Progenitor cell of endocrine pancreas (in vitro differentiated cells): Measurements from ENCODE around the gene TH. TPM values are rescaled to one million over a fixed set of nuclear protein-coding genes. Genes with fewer than 3 reads are reported as not detected.
"Not testable (repeated sequence)": the region's sequence is repeated elsewhere in the genome, so short reads cannot be mapped to it uniquely, and the experiment has no call there.

Experiments
- DNase-seq: peaks from one replicate; pipeline ENCODE4 v3.0.0; 2021; ENCODE audit warnings: low spot score; ENCODE audit not compliant: unreplicated experiment
- H3K27ac Mint-ChIP-seq: 2 replicates; pipeline ENCODE4 v1.8.0; 2021; ENCODE audit warnings: mild to moderate bottlenecking, moderate library complexity, mixed read lengths
- H3K27me3 Mint-ChIP-seq: 2 replicates; pipeline ENCODE4 v1.8.0; 2021; ENCODE audit warnings: mixed read lengths
- H3K36me3 Mint-ChIP-seq: 2 replicates; pipeline ENCODE4 v1.8.0; 2022; ENCODE audit warnings: mixed read lengths; ENCODE audit not compliant: insufficient read depth
- H3K4me1 Mint-ChIP-seq: 2 replicates; pipeline ENCODE4 v1.8.0; 2021; ENCODE audit warnings: low read depth, mixed read lengths
- H3K4me3 Mint-ChIP-seq: 2 replicates; pipeline ENCODE4 v1.8.0; 2021; ENCODE audit warnings: low read depth, mild to moderate bottlenecking, moderate library complexity, mixed read lengths
- H3K9me3 Mint-ChIP-seq: 2 replicates; pipeline ENCODE4 v1.8.0; 2021; ENCODE audit warnings: low read depth, mixed read lengths
- CTCF ChIP-seq: fragments of 200-600 bp; sonication (generic); IDR thresholded peaks from one replicate; pipeline ENCODE4 v1.5.0; 2021; ENCODE audit warnings: antibody characterized with exemption, mild to moderate bottlenecking; ENCODE audit not compliant: unreplicated experiment
- total RNA-seq: library from RNA; stranded (reverse); gene quantifications from 2 replicates; pipeline ENCODE4 v1.2.1, GENCODE V29; 2021

Gene TH
- total RNA-seq, 1 donor from 2014 or later = 0.53 TPM

GRCh38 chr11:2195756-2196088 lies 24.1 kb upstream of the TH start:
- H3K4me3 Mint-ChIP-seq = no peak overlapping the region
- H3K36me3 Mint-ChIP-seq = no peaks in the 10 kb centered on the region
- H3K27ac Mint-ChIP-seq = no peak overlapping the region
- peaks cover 25% of the 10 kb centered on the region for H3K27me3 Mint-ChIP-seq
- H3K9me3 Mint-ChIP-seq = no peaks in the 10 kb centered on the region
- TF ChIP-seq CTCF = no peak
- no peak for DNase-seq
- peaks cover 5% of the 10 kb centered on the region for H3K4me1 Mint-ChIP-seq

- no peak overlapping the region for H3K27ac Mint-ChIP-seq
- peaks cover 9% of the 10 kb centered on the region for H3K4me1 Mint-ChIP-seq
- H3K4me3 Mint-ChIP-seq = no peak overlapping the region
- H3K27me3 Mint-ChIP-seq = peaks cover 25% of the 10 kb centered on the region
- no peaks in the 10 kb centered on the region for H3K9me3 Mint-ChIP-seq
- peak; percentile 93 for TF ChIP-seq CTCF
- peak; percentile 74 for DNase-seq
- no peaks in the 10 kb centered on the region for H3K36me3 Mint-ChIP-seq
Measured at GRCh38 chr11:2194877-2195755, 23.5 kb upstream of the TH start.

- not testable (repeated sequence) for H3K27ac Mint-ChIP-seq, H3K36me3 Mint-ChIP-seq, H3K9me3 Mint-ChIP-seq, DNase-seq, H3K4me3 Mint-ChIP-seq
- Mint-ChIP-seq H3K27me3 (peaks cover 29% of the 10 kb centered on the region), H3K4me1 (peaks cover 11% of the 10 kb centered on the region)
Measured at GRCh38 chr11:2193888-2194595, 22.4 kb upstream of the TH start.

- Mint-ChIP-seq H3K27me3 (peaks cover 32% of the 10 kb centered on the region), H3K36me3 (no peaks in the 10 kb centered on the region), H3K4me3 (no peak overlapping the region), H3K9me3 (no peaks in the 10 kb centered on the region), H3K4me1 (peaks cover 11% of the 10 kb centered on the region), H3K27ac (no peak overlapping the region)
- no peak for DNase-seq
- TF ChIP-seq CTCF = no peak
Measured at GRCh38 chr11:2193099-2193887, 21.7 kb upstream of the TH start.

GRCh38 chr11:2192435-2192834 lies 20.8 kb upstream of the TH start:
- Mint-ChIP-seq H3K27me3 (peaks cover 32% of the 10 kb centered on the region), H3K4me1 (peaks cover 11% of the 10 kb centered on the region), H3K9me3 (no peaks in the 10 kb centered on the region), H3K36me3 (no peaks in the 10 kb centered on the region), H3K27ac (no peak overlapping the region), H3K4me3 (no peak overlapping the region)
- no peak for DNase-seq
- TF ChIP-seq CTCF = no peak
